Measurements from ENCODE around the gene IL6R. TPM values are rescaled to one million over a fixed set of nuclear protein-coding genes. Genes with fewer than 3 reads are reported as not detected.

Gene IL6R
- total RNA-seq, 2 experiments from 2014 or later: 9.1 to 9.3 TPM

- Mint-ChIP-seq H3K27ac (no peak overlapping the region), H3K36me3 (ENCODE audit: low read depth) (peaks cover 1% of the 10 kb centered on the region), H3K9me3 (no peaks in the 10 kb centered on the region), H3K4me3 (no peak overlapping the region), H3K27me3 (no peaks in the 10 kb centered on the region), H3K4me1 (peaks cover 43% of the 10 kb centered on the region)
- ChIA-PET POLR2A (no interaction called here), CTCF (interaction anchor here (1.2 kb wide), 1 partner anchor 12 kb away, joined by 3 read pairs; no protein-coding TSS in a partner anchor)
- DNase-seq: no peak
These were observed 63.5 kb downstream of the IL6R start for GRCh38 chr1:154468535-154469250.

- CTCF ChIA-PET: no interaction called here
- no peak overlapping the region for H3K27ac Mint-ChIP-seq
- H3K4me1 Mint-ChIP-seq: peaks cover 33% of the 10 kb centered on the region
- no peaks in the 10 kb centered on the region for H3K36me3 Mint-ChIP-seq (ENCODE audit: low read depth)
- no peaks in the 10 kb centered on the region for H3K27me3 Mint-ChIP-seq
- H3K4me3 Mint-ChIP-seq: no peak overlapping the region
- no peak for DNase-seq
- POLR2A ChIA-PET: no interaction called here
- H3K9me3 Mint-ChIP-seq: no peaks in the 10 kb centered on the region
These were observed 64.9 kb downstream of the IL6R start for GRCh38 chr1:154469844-154470560.

- POLR2A ChIA-PET: no interaction called here
- Mint-ChIP-seq H3K27ac (no peak overlapping the region), H3K9me3 (no peaks in the 10 kb centered on the region), H3K4me3 (no peak overlapping the region), H3K4me1 (peaks cover 20% of the 10 kb centered on the region), H3K27me3 (no peaks in the 10 kb centered on the region), H3K36me3 (ENCODE audit: low read depth) (no peaks in the 10 kb centered on the region)
- DNase-seq: no peak
- CTCF ChIA-PET: interaction anchor here (1.0 to 1.3 kb wide), 4 partner anchors 8 to 136 kb away, joined by 3 to 4 read pairs (median 3); no protein-coding TSS in a partner anchor
These were observed 66.2 kb downstream of the IL6R start for GRCh38 chr1:154471304-154471703.

DNA sequence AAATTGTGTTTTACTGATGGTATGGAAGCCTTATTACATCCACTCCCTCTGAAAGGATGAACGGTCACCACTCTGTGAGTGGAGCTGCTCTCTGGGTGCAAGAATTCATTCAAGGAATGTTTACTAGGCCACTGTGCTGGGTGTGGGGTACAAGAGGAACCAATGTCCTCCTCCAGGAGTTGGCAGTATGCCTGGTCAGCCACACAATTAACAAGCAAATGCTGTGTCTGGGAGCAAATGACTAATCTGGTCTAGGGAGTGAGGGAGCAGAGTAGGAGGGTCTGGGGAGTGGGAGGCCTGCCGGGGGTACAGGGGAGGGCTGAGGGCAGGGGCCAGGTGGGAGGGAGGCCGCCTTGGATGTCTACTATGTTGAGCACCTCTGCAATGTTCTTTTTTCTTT, 69.7 kb downstream of the IL6R start:
- ChIA-PET CTCF (no interaction called here), POLR2A (no interaction called here)
- H3K36me3 Mint-ChIP-seq (ENCODE audit: low read depth): no peaks in the 10 kb centered on the region
- no peak overlapping the region for H3K4me3 Mint-ChIP-seq
- no peaks in the 10 kb centered on the region for H3K27me3 Mint-ChIP-seq
- no peak overlapping the region for H3K27ac Mint-ChIP-seq
- DNase-seq: no peak
- H3K4me1 Mint-ChIP-seq: peaks cover 18% of the 10 kb centered on the region
- no peaks in the 10 kb centered on the region for H3K9me3 Mint-ChIP-seq

GRCh38 chr1:154476791-154477190, 71.6 kb downstream of the IL6R start:
- Mint-ChIP-seq H3K9me3 (no peaks in the 10 kb centered on the region), H3K4me1 (peaks cover 18% of the 10 kb centered on the region), H3K27me3 (peaks cover 2% of the 10 kb centered on the region), H3K4me3 (no peak overlapping the region), H3K36me3 (ENCODE audit: low read depth) (no peaks in the 10 kb centered on the region), H3K27ac (no peak overlapping the region)
- no peak for DNase-seq
- ChIA-PET CTCF (interaction anchor here (0.7 to 1.0 kb wide), 2 partner anchors 45 to 186 kb away, joined by 3 to 4 read pairs; no protein-coding TSS in a partner anchor), POLR2A (no interaction called here)

DNA sequence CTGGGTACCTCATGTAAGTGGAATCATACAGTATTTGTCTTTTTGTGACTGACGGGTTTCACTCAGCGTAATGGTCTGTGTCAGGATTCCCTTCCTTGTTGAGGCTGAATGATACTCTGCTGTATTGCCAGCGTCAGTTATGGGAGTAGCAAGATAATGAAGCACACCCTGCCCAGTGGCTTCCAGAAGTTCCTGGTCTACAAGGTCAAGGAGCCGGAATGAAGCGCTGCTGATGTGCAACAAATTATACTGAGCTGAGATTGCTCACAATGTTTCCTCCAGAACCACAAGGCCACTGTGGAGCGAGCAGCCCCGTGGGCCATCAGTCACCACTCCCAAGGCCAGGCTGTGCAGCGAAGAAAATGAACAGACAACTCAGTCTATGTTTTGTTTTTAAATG, 72.9 kb downstream of the IL6R start:
- Mint-ChIP-seq H3K36me3 (ENCODE audit: low read depth) (no peaks in the 10 kb centered on the region), H3K4me3 (no peak overlapping the region), H3K4me1 (peaks cover 18% of the 10 kb centered on the region), H3K9me3 (no peaks in the 10 kb centered on the region), H3K27me3 (peaks cover 2% of the 10 kb centered on the region), H3K27ac (no peak overlapping the region)
- no peak for DNase-seq
- POLR2A ChIA-PET: no interaction called here
- CTCF ChIA-PET: interaction anchor here (1.0 kb wide), 1 partner anchor 36 kb away, joined by 3 read pairs; no protein-coding TSS in a partner anchor

- Mint-ChIP-seq H3K27ac (no peak overlapping the region), H3K36me3 (ENCODE audit: low read depth) (no peaks in the 10 kb centered on the region), H3K9me3 (no peaks in the 10 kb centered on the region), H3K4me3 (no peak overlapping the region), H3K4me1 (peaks cover 18% of the 10 kb centered on the region), H3K27me3 (peaks cover 5% of the 10 kb centered on the region)
- CTCF ChIA-PET: interaction anchor here (1.0 to 2.8 kb wide), 13 partner anchors 9 to 100 kb away, joined by 3 to 12 read pairs (median 4); no protein-coding TSS in a partner anchor
- POLR2A ChIA-PET: no interaction called here
- peak; percentile 49 for DNase-seq
These were observed 73.5 kb downstream of the IL6R start for GRCh38 chr1:154478639-154479038.

- CTCF ChIA-PET: interaction anchor here (0.6 to 2.8 kb wide), 27 partner anchors 8 to 605 kb away, joined by 3 to 12 read pairs (median 3); partner anchors contain the start of gene UBE2Q1
- peaks cover 18% of the 10 kb centered on the region for H3K4me1 Mint-ChIP-seq
- H3K9me3 Mint-ChIP-seq: no peaks in the 10 kb centered on the region
- POLR2A ChIA-PET: no interaction called here
- peak; percentile 75 for DNase-seq
- no peak overlapping the region for H3K4me3 Mint-ChIP-seq
- peaks cover 10% of the 10 kb centered on the region for H3K27me3 Mint-ChIP-seq
- H3K27ac Mint-ChIP-seq: no peak overlapping the region
- H3K36me3 Mint-ChIP-seq (ENCODE audit: low read depth): no peaks in the 10 kb centered on the region
These were observed 74.8 kb downstream of the IL6R start for GRCh38 chr1:154479764-154480421.

GRCh38 chr1:154481053-154481452, 75.9 kb downstream of the IL6R start:
- DNase-seq: no peak
- Mint-ChIP-seq H3K4me3 (no peak overlapping the region), H3K27me3 (peaks cover 13% of the 10 kb centered on the region), H3K36me3 (ENCODE audit: low read depth) (no peaks in the 10 kb centered on the region), H3K9me3 (no peaks in the 10 kb centered on the region), H3K27ac (no peak overlapping the region), H3K4me1 (peaks cover 18% of the 10 kb centered on the region)
- ChIA-PET CTCF (interaction anchor here (0.6 to 2.8 kb wide), 9 partner anchors 8 to 604 kb away, joined by 3 to 11 read pairs (median 3); no protein-coding TSS in a partner anchor), POLR2A (no interaction called here)

DNA sequence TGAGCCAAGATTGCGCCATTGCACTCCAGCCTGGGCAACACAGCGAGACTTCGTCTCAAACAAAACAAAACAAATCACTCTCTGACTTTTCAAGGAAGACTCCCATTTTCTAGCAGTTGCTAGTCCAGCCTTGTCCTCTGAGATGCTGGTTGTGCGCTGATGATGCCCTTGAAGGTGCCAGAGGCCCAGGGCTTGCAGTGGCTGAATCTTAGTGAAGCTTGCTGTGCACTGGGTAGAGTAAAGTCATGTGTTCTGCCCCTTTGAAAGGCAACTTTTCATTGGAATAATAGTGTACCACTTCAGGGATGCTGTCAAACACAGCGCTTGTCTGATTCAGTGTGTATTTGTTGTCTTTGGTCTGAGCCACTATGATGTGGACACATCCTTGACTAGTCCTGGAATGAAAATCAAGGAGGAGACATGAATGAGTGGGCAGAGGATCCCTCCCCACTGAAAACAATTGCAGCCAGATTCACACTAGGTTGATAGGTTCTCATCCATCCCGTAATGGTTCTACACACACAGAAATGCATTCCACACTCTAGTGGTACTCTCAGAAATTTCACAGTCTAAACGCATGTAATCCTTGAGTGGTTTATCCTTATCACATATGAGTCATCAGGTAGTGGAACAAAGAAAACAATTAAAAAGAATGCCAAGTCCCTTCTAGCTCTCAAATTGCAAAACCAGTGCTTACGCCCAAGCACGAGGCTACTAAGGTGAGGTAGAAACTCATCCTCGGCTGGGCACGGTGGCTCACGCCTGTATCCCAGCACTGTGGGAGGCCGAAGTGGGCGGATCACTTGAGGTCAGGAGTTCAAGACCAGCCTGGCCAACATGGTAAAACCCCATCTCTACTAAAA, 79.0 kb downstream of the IL6R start:
- H3K27ac Mint-ChIP-seq: no peak overlapping the region
- H3K4me1 Mint-ChIP-seq: peaks cover 2% of the 10 kb centered on the region
- CTCF ChIA-PET: interaction anchor here (0.7 to 0.9 kb wide), 2 partner anchors 89 to 304 kb away, joined by 3 to 4 read pairs; no protein-coding TSS in a partner anchor

GRCh38 chr1:154485106-154485505, 80.0 kb downstream of the IL6R start:
- Mint-ChIP-seq H3K9me3 (no peaks in the 10 kb centered on the region), H3K27me3 (peaks cover 14% of the 10 kb centered on the region), H3K4me3 (no peak overlapping the region), H3K36me3 (ENCODE audit: low read depth) (no peaks in the 10 kb centered on the region), H3K27ac (no peak overlapping the region), H3K4me1 (no peaks in the 10 kb centered on the region)
- CTCF ChIA-PET: no interaction called here
- DNase-seq: no peak
- POLR2A ChIA-PET: interaction anchor here (0.6 kb wide), 1 partner anchor 218 kb away, joined by 3 read pairs; no protein-coding TSS in a partner anchor

More for the DNA sequence above, 79.0 kb downstream of the IL6R start:
- H3K9me3 Mint-ChIP-seq: no peaks in the 10 kb centered on the region
- DNase-seq: no peak
- no peaks in the 10 kb centered on the region for H3K36me3 Mint-ChIP-seq (ENCODE audit: low read depth)
- peaks cover 14% of the 10 kb centered on the region for H3K27me3 Mint-ChIP-seq
- no peak overlapping the region for H3K4me3 Mint-ChIP-seq
- POLR2A ChIA-PET: interaction anchor here (0.6 kb wide), 1 partner anchor 219 kb away, joined by 3 read pairs; no protein-coding TSS in a partner anchor

GRCh38 chr1:154485910-154486496, 80.9 kb downstream of the IL6R start:
- Mint-ChIP-seq H3K36me3 (ENCODE audit: low read depth) (no peaks in the 10 kb centered on the region), H3K4me1 (no peaks in the 10 kb centered on the region), H3K4me3 (no peak overlapping the region), H3K27me3 (peaks cover 17% of the 10 kb centered on the region), H3K9me3 (no peaks in the 10 kb centered on the region), H3K27ac (no peak overlapping the region)
- no peak for DNase-seq
- POLR2A ChIA-PET: interaction anchor here (0.6 kb wide), 1 partner anchor 36 kb away, joined by 5 read pairs; no protein-coding TSS in a partner anchor
- CTCF ChIA-PET: interaction anchor here (0.8 to 2.3 kb wide), 2 partner anchors 30 to 60 kb away, joined by 3 to 8 read pairs; no protein-coding TSS in a partner anchor
